CD4-positive, alpha-beta T cell (primary cell): ENCODE data around the gene RALGPS1. TPM values are rescaled to one million over a fixed set of nuclear protein-coding genes. Genes with fewer than 3 reads are reported as not detected.

ENCODE experiments used
- ATAC-seq: fragments of 200-7000 bp; cut with Tn5 transposase; one replicate; pipeline ENCODE4 v1.10.0; 2022; ENCODE audit warnings: mild to moderate bottlenecking; ENCODE audit not compliant: poor library complexity
- CTCF ChIA-PET: fragments of 350-600 bp; sonication (Branson Sonifier 250); formaldehyde crosslinking; loops from one replicate; lab custom pipeline; 2021; ENCODE audit warnings: antibody characterized with exemption, inconsistent platforms; lab: Charles Lee
- POLR2A ChIA-PET: fragments of 350-600 bp; sonication (Branson Sonifier 250); formaldehyde crosslinking; loops from one replicate; lab custom pipeline; 2021; ENCODE audit warnings: antibody characterized with exemption, inconsistent platforms; lab: Charles Lee
- DNase-seq, 14 experiments: peaks; one replicate each; pipeline ENCODE4 v3.0.0-alpha.2; 2013 to 2020; ENCODE audit warnings: mixed read lengths in 2 of 14
- H3K27ac ChIP-seq, 2 donors: one replicate each; pipeline versions ENCODE4 v1.5.1 to v1.7.0; 2013; ENCODE audit warnings: low read length in 2 of 2, low read depth in 1 of 2, mild to moderate bottlenecking in 1 of 2
- H3K27me3 ChIP-seq, 2 experiments: 1 replicate in 1 of 2; 2 replicates in 1 of 2; pipeline versions ENCODE4 v1.6.1 to v1.7.0; 2013; ENCODE audit warnings: low read length in 2 of 2, control low read depth in 1 of 2, mild to moderate bottlenecking in 1 of 2, moderate library complexity in 1 of 2; ENCODE audit not compliant: insufficient read depth in 2 of 2, control insufficient read depth in 1 of 2
- H3K36me3 ChIP-seq: one replicate; pipeline ENCODE4 v1.6.1; 2013; ENCODE audit warnings: low read length, control low read depth; ENCODE audit not compliant: insufficient read depth
- H3K4me1 ChIP-seq: one replicate; pipeline ENCODE4 v1.6.1; 2013; ENCODE audit warnings: low read length, control low read depth; ENCODE audit not compliant: insufficient read depth
- H3K4me3 ChIP-seq: one replicate; pipeline ENCODE4 v1.5.1; 2013; ENCODE audit warnings: mild to moderate bottlenecking, low read length, moderate library complexity
- H3K9me3 ChIP-seq, 2 experiments: 1 replicate in 1 of 2; 2 replicates in 1 of 2; pipeline versions ENCODE4 v1.6.1 to v1.7.0; 2013; ENCODE audit warnings: low read length in 2 of 2, mild to moderate bottlenecking in 2 of 2, control low read depth in 1 of 2, moderate library complexity in 1 of 2; ENCODE audit not compliant: control insufficient read depth in 1 of 2, insufficient read depth in 1 of 2
- H3K27ac Mint-ChIP-seq: one replicate; pipeline ENCODE4 v1.8.0; 2020; ENCODE audit warnings: mixed read lengths
- H3K27me3 Mint-ChIP-seq: one replicate; pipeline ENCODE4 v1.8.0; 2021; ENCODE audit warnings: mixed read lengths
- H3K36me3 Mint-ChIP-seq: one replicate; pipeline ENCODE4 v1.8.0; 2021; ENCODE audit warnings: low read depth, mixed read lengths
- H3K4me1 Mint-ChIP-seq: one replicate; pipeline ENCODE4 v1.8.0; 2021; ENCODE audit warnings: low read depth, mixed read lengths
- H3K4me3 Mint-ChIP-seq: one replicate; pipeline ENCODE4 v1.8.0; 2020; ENCODE audit warnings: mild to moderate bottlenecking, mixed read lengths
- H3K9me3 Mint-ChIP-seq: one replicate; pipeline ENCODE4 v1.8.0; 2020; ENCODE audit warnings: mixed read lengths
- intact Hi-C, 2 experiments: fragments of 100-400 bp; cut with DNase I in 1 of 2; cut with micrococcal nuclease in 1 of 2; formaldehyde crosslinking; loops; one replicate each; pipeline versions ENCODE4 v1.15.1 to v1.9.0; 2023 to 2025; cut with DNase I, micrococcal nuclease
- total RNA-seq, 174 experiments: library from RNA in 2 of 174; stranded (reverse) in 2 of 174; gene quantifications; one replicate each; pipeline ENCODE4 v1.2.3 and lab custom pipeline; 2021 to 2026
- TF ChIP-seq, protein P1 (sequence below): fragments of 200-600 bp; IDR thresholded peaks from one replicate; pipeline ENCODE4 v1.8.0; 2022; ENCODE audit warnings: antibody characterized with exemption, mild to moderate bottlenecking

Gene RALGPS1
- total RNA-seq, 2 experiments from 2014 or later: 5.8 to 6.3 TPM

DNA sequence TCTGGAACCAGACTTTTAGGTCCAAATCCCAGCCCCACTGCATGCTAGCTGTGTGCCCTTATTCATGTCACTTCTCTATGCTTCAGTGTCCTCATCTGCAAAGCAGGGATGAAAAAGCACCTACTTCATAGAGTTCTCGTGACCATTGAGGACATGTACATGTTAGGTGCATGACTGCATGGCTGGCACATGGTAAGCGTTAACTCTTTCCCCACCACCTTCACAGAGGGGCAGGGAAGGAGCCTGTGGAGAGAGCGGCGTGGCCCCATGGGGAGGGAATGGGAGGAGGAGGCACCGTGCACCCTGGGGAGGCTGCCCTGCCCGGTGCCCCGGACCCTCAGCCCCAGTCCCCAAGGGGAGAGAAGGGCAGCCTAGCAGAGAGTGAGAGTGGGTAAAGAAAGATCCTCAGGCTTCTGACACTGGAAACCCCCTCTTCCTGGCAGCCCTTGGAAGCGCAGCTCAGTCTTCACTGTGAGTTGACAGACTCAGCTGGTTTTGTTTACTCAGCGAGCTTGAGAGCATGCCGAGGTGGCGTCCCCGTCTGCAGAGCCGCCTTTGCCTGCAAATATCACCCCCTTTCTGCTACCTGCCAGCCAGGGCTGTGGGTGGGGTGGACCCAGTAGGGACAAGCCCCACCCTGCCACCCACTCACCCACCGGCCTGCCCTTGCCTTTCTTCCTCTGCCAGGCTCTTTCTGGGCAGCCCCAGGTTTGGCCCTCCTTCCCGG lies 218.5 kb downstream of the RALGPS1 start:
- intact Hi-C loops: no loop called here
- Mint-ChIP-seq H3K4me3 (no peak overlapping the region), H3K9me3 (no peaks in the 10 kb centered on the region), H3K27ac (no peak overlapping the region), H3K4me1 (no peaks in the 10 kb centered on the region), H3K27me3 (peaks cover 4% of the 10 kb centered on the region), H3K36me3 (no peaks in the 10 kb centered on the region)
- ChIA-PET CTCF (no interaction called here), POLR2A (no interaction called here)
- Histone ChIP-seq H3K4me1 (no peaks in the 10 kb centered on the region), H3K36me3 (no peaks in the 10 kb centered on the region), H3K9me3 (no peaks in the 10 kb centered on the region), H3K4me3 (no peak overlapping the region), H3K27ac (no peak overlapping the region), H3K27me3 (no peaks in the 10 kb centered on the region)
- peak in 1 of 14 experiments; percentile 21 for DNase-seq
- no peak for ATAC-seq
- TF ChIP-seq, protein P1, sequence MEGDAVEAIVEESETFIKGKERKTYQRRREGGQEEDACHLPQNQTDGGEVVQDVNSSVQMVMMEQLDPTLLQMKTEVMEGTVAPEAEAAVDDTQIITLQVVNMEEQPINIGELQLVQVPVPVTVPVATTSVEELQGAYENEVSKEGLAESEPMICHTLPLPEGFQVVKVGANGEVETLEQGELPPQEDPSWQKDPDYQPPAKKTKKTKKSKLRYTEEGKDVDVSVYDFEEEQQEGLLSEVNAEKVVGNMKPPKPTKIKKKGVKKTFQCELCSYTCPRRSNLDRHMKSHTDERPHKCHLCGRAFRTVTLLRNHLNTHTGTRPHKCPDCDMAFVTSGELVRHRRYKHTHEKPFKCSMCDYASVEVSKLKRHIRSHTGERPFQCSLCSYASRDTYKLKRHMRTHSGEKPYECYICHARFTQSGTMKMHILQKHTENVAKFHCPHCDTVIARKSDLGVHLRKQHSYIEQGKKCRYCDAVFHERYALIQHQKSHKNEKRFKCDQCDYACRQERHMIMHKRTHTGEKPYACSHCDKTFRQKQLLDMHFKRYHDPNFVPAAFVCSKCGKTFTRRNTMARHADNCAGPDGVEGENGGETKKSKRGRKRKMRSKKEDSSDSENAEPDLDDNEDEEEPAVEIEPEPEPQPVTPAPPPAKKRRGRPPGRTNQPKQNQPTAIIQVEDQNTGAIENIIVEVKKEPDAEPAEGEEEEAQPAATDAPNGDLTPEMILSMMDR: no peak

DNA sequence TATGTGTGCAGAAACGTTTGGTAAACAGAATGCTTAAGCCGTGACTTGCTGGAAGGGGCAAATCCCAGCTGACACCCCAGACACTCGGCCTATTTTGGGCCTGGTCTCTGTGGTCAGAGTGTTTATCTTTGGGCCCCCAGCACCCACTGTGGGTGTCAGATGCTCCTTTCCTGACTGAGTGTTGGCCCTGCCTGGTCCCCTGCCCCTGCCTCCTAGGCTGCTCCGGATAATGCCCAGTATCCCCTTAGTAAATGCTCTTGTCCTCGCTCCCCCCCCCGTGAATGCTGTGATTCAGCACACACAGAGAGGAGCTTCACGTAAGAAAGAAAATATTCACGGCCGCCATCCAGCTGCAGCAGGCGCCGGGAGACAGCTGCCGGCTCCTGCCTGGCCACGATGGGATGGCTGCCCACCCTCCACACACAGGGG lies 219.2 kb downstream of the RALGPS1 start:
- no peak overlapping the region for H3K4me3 ChIP-seq
- DNase-seq: peak in 1 of 14 experiments; percentile 7
- Mint-ChIP-seq H3K36me3 (no peaks in the 10 kb centered on the region), H3K27me3 (peaks cover 4% of the 10 kb centered on the region), H3K4me1 (no peaks in the 10 kb centered on the region), H3K9me3 (no peaks in the 10 kb centered on the region), H3K4me3 (no peak overlapping the region), H3K27ac (no peak overlapping the region)
- TF ChIP-seq, protein P1: no peak
- H3K27ac ChIP-seq: no peak overlapping the region
- intact Hi-C loops: no loop called here
- ATAC-seq: no peak
- no peaks in the 10 kb centered on the region for H3K36me3 ChIP-seq
- ChIA-PET CTCF (no interaction called here), POLR2A (no interaction called here)
- H3K27me3 ChIP-seq: no peaks in the 10 kb centered on the region
- H3K9me3 ChIP-seq: no peaks in the 10 kb centered on the region
- H3K4me1 ChIP-seq: no peaks in the 10 kb centered on the region

DNA sequence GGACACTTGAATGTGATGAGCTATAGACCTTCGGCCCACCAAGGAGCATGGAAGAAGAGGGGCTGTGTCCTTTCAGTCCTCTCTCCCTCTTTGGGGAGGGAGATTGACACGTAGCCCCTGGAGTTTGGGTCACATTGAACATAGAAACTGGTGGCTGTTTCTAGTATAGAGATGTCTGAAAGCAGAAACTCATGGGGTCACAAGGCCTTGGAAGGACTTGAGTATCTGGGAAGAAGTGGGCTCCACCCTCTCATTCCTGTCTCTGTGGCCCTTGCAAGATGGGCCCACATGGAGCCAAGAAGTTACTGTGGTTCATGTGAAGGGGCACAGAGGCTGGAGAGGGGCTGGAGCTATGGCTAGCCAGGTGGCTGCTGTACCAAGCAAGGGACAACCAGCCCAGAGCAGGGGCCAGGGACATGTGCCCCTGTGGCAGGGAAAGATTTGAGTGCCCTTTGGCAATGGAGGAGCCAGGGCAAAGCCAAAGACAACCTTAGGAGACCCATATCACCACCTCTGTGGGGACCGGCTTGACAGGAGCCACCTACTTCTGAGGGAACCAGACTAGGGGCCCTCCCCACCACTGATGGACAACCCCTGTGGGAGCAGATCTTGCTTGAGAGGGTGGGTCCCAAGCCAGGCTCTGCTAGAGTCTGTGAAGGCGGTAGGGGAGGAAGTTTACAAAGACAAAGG lies 220.6 kb downstream of the RALGPS1 start:
- Mint-ChIP-seq H3K27ac (no peak overlapping the region), H3K27me3 (peaks cover 4% of the 10 kb centered on the region), H3K4me3 (no peak overlapping the region), H3K36me3 (no peaks in the 10 kb centered on the region), H3K4me1 (no peaks in the 10 kb centered on the region), H3K9me3 (no peaks in the 10 kb centered on the region)
- DNase-seq (peak in 1 of 14 experiments; percentile 24), ATAC-seq (no peak)
- ChIA-PET POLR2A (no interaction called here), CTCF (no interaction called here)
- Histone ChIP-seq H3K27me3 (no peaks in the 10 kb centered on the region), H3K9me3 (no peaks in the 10 kb centered on the region), H3K27ac (no peak overlapping the region), H3K36me3 (no peaks in the 10 kb centered on the region), H3K4me1 (no peaks in the 10 kb centered on the region), H3K4me3 (no peak overlapping the region)
- intact Hi-C loops: no loop called here
- TF ChIP-seq, protein P1: no peak
